Lung (tissue), 12 donors: ENCODE measurements around the gene HYLS1. TPM values are rescaled to one million over a fixed set of nuclear protein-coding genes. Genes with fewer than 3 reads are reported as not detected.

Experiments used
- ATAC-seq: fragments of 200-7000 bp; cut with Tn5 transposase; one replicate; pipeline ENCODE4 v1.9.1; 2020; ENCODE audit warnings: moderate number of reproducible peaks; ENCODE audit not compliant: insufficient read depth, low FRiP score
- DNase-seq, 3 donors: peaks; one replicate each; pipeline ENCODE4 v3.0.0-alpha.2; 2013 to 2017
- H3K27ac ChIP-seq, 2 donors: one replicate each; pipeline ENCODE4 v1.5.1; 2013; ENCODE audit warnings: mild to moderate bottlenecking in 2 of 2, moderate library complexity in 2 of 2, control low read depth in 1 of 2, inconsistent platforms in 1 of 2, low read depth in 1 of 2, low read length in 1 of 2
- H3K27me3 ChIP-seq, 3 donors: one replicate each; pipeline ENCODE4 v1.5.1; 2013; ENCODE audit warnings: low read length in 2 of 3; ENCODE audit not compliant: control insufficient read depth in 3 of 3, insufficient read depth in 3 of 3
- H3K36me3 ChIP-seq, 4 donors: one replicate each; pipeline ENCODE4 v1.5.1; 2013; ENCODE audit warnings: low read length in 4 of 4, mild to moderate bottlenecking in 1 of 4, moderate library complexity in 1 of 4; ENCODE audit not compliant: control insufficient read depth in 4 of 4, insufficient read depth in 4 of 4
- H3K4me1 ChIP-seq, 5 donors: one replicate each; pipeline ENCODE4 v1.5.1; 2013; ENCODE audit warnings: low read length in 5 of 5, mild to moderate bottlenecking in 2 of 5, moderate library complexity in 1 of 5; ENCODE audit not compliant: control insufficient read depth in 5 of 5, insufficient read depth in 5 of 5
- H3K4me3 ChIP-seq: one replicate; pipeline ENCODE4 v1.5.1; 2013; ENCODE audit warnings: mild to moderate bottlenecking, control low read depth, moderate library complexity
- H3K9ac ChIP-seq, 2 donors: one replicate each; pipeline ENCODE4 v1.5.1; 2013; ENCODE audit warnings: low read length in 2 of 2, control low read depth in 1 of 2; ENCODE audit not compliant: insufficient read depth in 1 of 2
- H3K9me3 ChIP-seq, 4 donors: one replicate each; pipeline ENCODE4 v1.5.1; 2013; ENCODE audit warnings: low read length in 3 of 4, mild to moderate bottlenecking in 1 of 4, moderate library complexity in 1 of 4; ENCODE audit not compliant: control insufficient read depth in 4 of 4, insufficient read depth in 3 of 4
- WGBS, 2 donors: extraction: QIAGEN DNeasy Blood & Tissue Kit; methylation state at CpG; one replicate each; pipeline ENCODE4 v1.1.7; 2013; 5-methylcytosine and 5-hydroxymethylcytosine counted together
- polyA plus RNA-seq, 2 donors: library from polyadenylated mRNA; stranded (reverse); fragments of 200-250 nt; gene quantifications; one replicate each; pipeline ENCODE4 v1.2.1, GENCODE V29; 2013
- total RNA-seq, 2 donors: library from RNA; depleted of rRNA in 1 of 2; stranded (reverse); fragments of >200 nt in 1 of 2; gene quantifications; one replicate each; pipeline ENCODE4 v1.2.1, GENCODE V29; 2014 to 2021
- TF ChIP-seq, protein P1 (sequence below): IDR thresholded peaks from 2 replicates; pipeline ENCODE4 v1.5.1; 2012; ENCODE audit warnings: mild to moderate bottlenecking; ENCODE audit errors: control extremely low read depth, extremely low read depth
- donor health status: control.
- donor health status: control.
- donor health status: Bipolar disorder and iron deficiency.
- donor health status: healthy.
- donor health status: DM: yes; HTN: yes; CAD: no.

HYLS1 gene
- total and polyA plus RNA-seq, 4 donors, result 1.5 to 2.6 (median 2.0) TPM

DNA sequence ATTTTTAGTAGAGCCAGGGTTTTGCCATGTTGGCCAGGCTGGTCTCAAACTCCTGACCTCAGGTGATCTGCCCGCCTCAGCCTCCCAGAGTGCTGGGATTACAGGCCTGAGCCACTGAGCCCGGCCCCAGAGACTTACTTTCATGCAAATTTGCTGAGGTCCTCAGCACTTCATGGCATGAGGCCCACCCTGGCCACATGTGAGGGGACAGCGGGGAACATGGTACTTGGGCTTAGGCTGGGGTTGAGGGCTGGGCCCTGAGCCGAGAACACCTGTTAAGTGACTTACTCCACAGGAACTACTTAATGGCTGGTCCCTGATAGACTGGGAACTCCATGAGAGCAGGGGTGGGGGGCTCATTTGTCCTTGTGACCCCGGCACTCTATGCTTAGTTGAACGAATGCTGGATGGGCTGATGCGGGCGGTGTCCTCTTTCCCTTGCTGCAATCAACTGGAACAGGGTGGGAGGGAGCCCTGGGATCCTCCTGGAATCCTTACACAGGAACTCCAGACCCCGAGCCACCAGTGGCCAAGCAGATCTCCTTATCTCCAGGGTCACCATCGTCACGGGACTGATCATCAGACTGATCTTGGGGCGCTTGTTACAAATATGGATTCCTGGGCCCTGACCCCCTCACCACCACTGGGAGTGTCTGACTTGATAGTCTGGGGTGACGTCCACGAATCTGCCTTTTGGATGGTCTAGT is 59.4 kb downstream of the HYLS1 start:
- WGBS, 2 donors, result 91 to 92% methylated on average over 14 of the region's 14 CpGs
- Histone ChIP-seq H3K9ac (no peak overlapping the region), H3K27ac (no peak overlapping the region), H3K9me3 (no peaks in the 10 kb centered on the region), H3K4me3 (no peak overlapping the region), H3K36me3 (no peaks in the 10 kb centered on the region), H3K27me3 (peaks cover 0 to 4% (median 0%) of the 10 kb centered on the region in 3 donors), H3K4me1 (peaks cover 3 to 14% (median 3%) of the 10 kb centered on the region in 5 donors)
- TF ChIP-seq, protein P1, sequence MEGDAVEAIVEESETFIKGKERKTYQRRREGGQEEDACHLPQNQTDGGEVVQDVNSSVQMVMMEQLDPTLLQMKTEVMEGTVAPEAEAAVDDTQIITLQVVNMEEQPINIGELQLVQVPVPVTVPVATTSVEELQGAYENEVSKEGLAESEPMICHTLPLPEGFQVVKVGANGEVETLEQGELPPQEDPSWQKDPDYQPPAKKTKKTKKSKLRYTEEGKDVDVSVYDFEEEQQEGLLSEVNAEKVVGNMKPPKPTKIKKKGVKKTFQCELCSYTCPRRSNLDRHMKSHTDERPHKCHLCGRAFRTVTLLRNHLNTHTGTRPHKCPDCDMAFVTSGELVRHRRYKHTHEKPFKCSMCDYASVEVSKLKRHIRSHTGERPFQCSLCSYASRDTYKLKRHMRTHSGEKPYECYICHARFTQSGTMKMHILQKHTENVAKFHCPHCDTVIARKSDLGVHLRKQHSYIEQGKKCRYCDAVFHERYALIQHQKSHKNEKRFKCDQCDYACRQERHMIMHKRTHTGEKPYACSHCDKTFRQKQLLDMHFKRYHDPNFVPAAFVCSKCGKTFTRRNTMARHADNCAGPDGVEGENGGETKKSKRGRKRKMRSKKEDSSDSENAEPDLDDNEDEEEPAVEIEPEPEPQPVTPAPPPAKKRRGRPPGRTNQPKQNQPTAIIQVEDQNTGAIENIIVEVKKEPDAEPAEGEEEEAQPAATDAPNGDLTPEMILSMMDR, result no peak
- ATAC-seq, result no peak
- no peak for DNase-seq

GRCh38 chr11:125947419-125948277 is 60.2 kb downstream of the HYLS1 start:
- no peak for ATAC-seq
- Histone ChIP-seq H3K4me1 (peaks cover 3 to 19% (median 3%) of the 10 kb centered on the region in 5 donors), H3K27ac (no peak overlapping the region), H3K27me3 (peaks cover 0 to 4% (median 0%) of the 10 kb centered on the region in 3 donors), H3K9me3 (no peaks in the 10 kb centered on the region), H3K9ac (no peak overlapping the region), H3K4me3 (no peak overlapping the region), H3K36me3 (no peaks in the 10 kb centered on the region)
- 86 to 87% methylated on average over 24 of the region's 24 CpGs for WGBS, 2 donors
- TF ChIP-seq, protein P1, result no peak
- DNase-seq, result no peak

DNA sequence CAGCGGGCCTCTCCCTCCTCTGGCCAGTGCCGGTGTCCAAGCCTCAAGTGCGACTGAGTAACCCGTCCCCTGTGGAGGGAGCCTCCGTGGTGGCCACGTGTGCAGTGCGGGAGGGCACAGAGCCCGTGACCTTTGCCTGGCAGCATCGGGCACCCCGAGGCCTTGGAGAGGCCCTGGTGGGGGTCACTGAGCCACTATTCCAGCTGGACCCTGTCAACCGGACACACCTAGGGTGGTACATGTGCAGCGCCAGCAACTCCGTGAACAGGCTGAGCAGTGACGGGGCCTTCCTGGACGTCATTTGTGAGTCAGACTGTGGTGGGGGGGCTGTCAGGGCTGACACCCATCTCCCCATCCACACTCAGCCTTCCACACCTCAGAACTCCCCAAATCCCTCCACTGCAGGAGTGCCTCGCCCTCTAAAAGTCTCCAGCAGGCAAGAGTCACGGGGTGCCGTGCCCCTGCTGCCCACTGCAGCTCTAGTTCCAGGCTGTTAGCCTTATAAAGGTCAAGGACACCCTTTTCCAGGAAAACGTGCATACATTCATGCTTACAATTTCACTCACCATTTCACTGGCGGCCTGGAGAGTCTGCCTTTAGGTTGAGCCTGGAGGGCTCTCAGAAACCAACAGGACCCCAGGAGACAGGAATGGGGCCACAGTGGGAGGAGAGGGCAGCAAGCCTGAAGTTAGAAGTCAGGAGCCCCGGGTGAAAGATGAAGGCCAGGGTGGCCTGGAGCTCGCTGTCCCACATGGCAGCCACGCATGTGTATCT is 61.0 kb downstream of the HYLS1 start:
- DNase-seq, result no peak
- H3K4me1 ChIP-seq, result peaks cover 3 to 23% (median 8%) of the 10 kb centered on the region in 5 donors
- ATAC-seq, result no peak
- peaks cover 0 to 4% (median 0%) of the 10 kb centered on the region in 3 donors for H3K27me3 ChIP-seq
- H3K27ac ChIP-seq, result no peak overlapping the region
- no peak overlapping the region for H3K4me3 ChIP-seq
- H3K36me3 ChIP-seq, result no peaks in the 10 kb centered on the region
- WGBS, 2 donors, result 85 to 88% methylated on average over 23 of the region's 23 CpGs
- no peak overlapping the region for H3K9ac ChIP-seq
- no peaks in the 10 kb centered on the region for H3K9me3 ChIP-seq
- TF ChIP-seq, protein P1, result no peak
